Osteocyte (in vitro differentiated cells): Measurements from ENCODE around the gene SLC27A6. TPM values are rescaled to one million over a fixed set of nuclear protein-coding genes. Genes with fewer than 3 reads are reported as not detected.

Experiments used
- DNase-seq: peaks from one replicate; pipeline ENCODE4 v3.0.0; 2021; ENCODE audit warnings: mixed read lengths; ENCODE audit not compliant: unreplicated experiment; ENCODE audit errors: extremely low spot score
- H3K27ac Mint-ChIP-seq: one replicate; pipeline ENCODE4 v1.8.0; 2021; ENCODE audit warnings: mild to moderate bottlenecking, mixed read lengths; ENCODE audit not compliant: unreplicated experiment
- H3K27me3 Mint-ChIP-seq: one replicate; pipeline ENCODE4 v1.8.0; 2021; ENCODE audit warnings: mixed read lengths; ENCODE audit not compliant: unreplicated experiment
- H3K36me3 Mint-ChIP-seq: one replicate; pipeline ENCODE4 v1.8.0; 2021; ENCODE audit warnings: mixed read lengths; ENCODE audit not compliant: unreplicated experiment
- H3K4me1 Mint-ChIP-seq: one replicate; pipeline ENCODE4 v1.8.0; 2021; ENCODE audit warnings: mixed read lengths; ENCODE audit not compliant: unreplicated experiment
- H3K4me3 Mint-ChIP-seq: one replicate; pipeline ENCODE4 v1.8.0; 2021; ENCODE audit warnings: mild to moderate bottlenecking, moderate library complexity, mixed read lengths; ENCODE audit not compliant: unreplicated experiment
- H3K9me3 Mint-ChIP-seq: one replicate; pipeline ENCODE4 v1.8.0; 2021; ENCODE audit warnings: mixed read lengths; ENCODE audit not compliant: unreplicated experiment
- CTCF ChIP-seq: fragments of 200-600 bp; sonication (generic); IDR thresholded peaks from 2 replicates; pipeline ENCODE4 v1.5.0; 2021; ENCODE audit warnings: antibody characterized with exemption, mild to moderate bottlenecking, moderate library complexity
- total RNA-seq: library from RNA; stranded (reverse); gene quantifications from 2 replicates; pipeline ENCODE4 v1.2.1, GENCODE V29; 2021

Gene SLC27A6
- total RNA-seq, 1 donor from 2014 or later = not detected

GRCh38 chr5:128974567-128974966 lies 9.3 kb downstream of the SLC27A6 start:
- no peak for DNase-seq
- TF ChIP-seq CTCF = no peak
- H3K27ac Mint-ChIP-seq = no peak overlapping the region
- H3K36me3 Mint-ChIP-seq = no peaks in the 10 kb centered on the region
- H3K4me1 Mint-ChIP-seq = no peaks in the 10 kb centered on the region
- peaks cover 3% of the 10 kb centered on the region for H3K9me3 Mint-ChIP-seq
- H3K27me3 Mint-ChIP-seq = peaks cover 35% of the 10 kb centered on the region
- no peak overlapping the region for H3K4me3 Mint-ChIP-seq

DNA sequence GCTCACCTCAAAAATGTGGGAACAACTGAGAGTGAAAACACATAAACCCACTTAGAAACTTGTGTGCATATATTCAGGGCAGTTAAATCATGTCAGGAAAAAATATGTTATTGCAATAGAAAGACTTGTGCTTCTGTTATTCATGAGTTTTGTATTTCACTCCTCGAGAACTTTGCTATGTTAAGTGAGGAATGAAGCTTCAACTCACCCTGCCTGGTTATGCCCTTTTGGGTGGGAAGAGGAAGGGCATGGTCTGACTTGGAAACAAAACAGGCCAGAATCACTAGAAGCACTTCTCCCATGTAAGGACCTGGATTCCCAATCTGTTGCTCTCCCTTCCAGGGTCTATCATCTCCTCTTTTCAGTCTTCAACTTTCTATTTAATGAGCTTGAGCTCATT lies 14.5 kb downstream of the SLC27A6 start:
- Mint-ChIP-seq H3K9me3 (no peaks in the 10 kb centered on the region), H3K27ac (no peak overlapping the region), H3K36me3 (no peaks in the 10 kb centered on the region), H3K4me3 (no peak overlapping the region), H3K4me1 (no peaks in the 10 kb centered on the region), H3K27me3 (peaks cover 32% of the 10 kb centered on the region)
- no peak for TF ChIP-seq CTCF
- no peak for DNase-seq

GRCh38 chr5:128980917-128981316 lies 15.6 kb downstream of the SLC27A6 start:
- Mint-ChIP-seq H3K27ac (no peak overlapping the region), H3K4me1 (no peaks in the 10 kb centered on the region), H3K9me3 (no peaks in the 10 kb centered on the region), H3K36me3 (no peaks in the 10 kb centered on the region), H3K4me3 (no peak overlapping the region), H3K27me3 (peaks cover 31% of the 10 kb centered on the region)
- no peak for DNase-seq
- no peak for TF ChIP-seq CTCF

DNA sequence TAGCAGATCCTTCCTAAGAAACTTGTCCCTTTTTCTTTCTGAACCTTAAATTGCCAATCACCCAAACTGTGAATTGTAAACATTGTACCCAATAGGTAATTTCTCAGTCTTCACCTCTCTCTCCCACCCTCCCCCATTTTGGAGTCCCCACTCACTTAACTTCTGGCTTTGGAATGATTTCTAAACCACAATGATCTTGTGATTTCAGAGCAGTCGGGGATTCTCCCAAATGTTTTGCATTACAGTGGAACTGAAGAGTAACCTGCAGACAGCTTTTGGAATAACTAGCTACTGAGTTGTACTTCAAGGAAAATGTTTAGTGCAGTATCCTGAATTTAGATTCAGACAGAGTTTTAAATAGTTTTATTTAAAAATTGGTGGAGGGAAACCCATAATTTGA lies 19.2 kb downstream of the SLC27A6 start:
- DNase-seq = no peak
- no peaks in the 10 kb centered on the region for H3K36me3 Mint-ChIP-seq
- no peak overlapping the region for H3K4me3 Mint-ChIP-seq
- H3K27me3 Mint-ChIP-seq = peaks cover 27% of the 10 kb centered on the region
- H3K27ac Mint-ChIP-seq = no peak overlapping the region
- no peak for TF ChIP-seq CTCF
- no peaks in the 10 kb centered on the region for H3K4me1 Mint-ChIP-seq
- no peaks in the 10 kb centered on the region for H3K9me3 Mint-ChIP-seq

GRCh38 chr5:128988476-128988875 lies 23.2 kb downstream of the SLC27A6 start:
- no peak for TF ChIP-seq CTCF
- H3K36me3 Mint-ChIP-seq = no peaks in the 10 kb centered on the region
- DNase-seq = no peak
- no peaks in the 10 kb centered on the region for H3K4me1 Mint-ChIP-seq
- H3K4me3 Mint-ChIP-seq = no peak overlapping the region
- H3K27me3 Mint-ChIP-seq = peaks cover 24% of the 10 kb centered on the region
- H3K27ac Mint-ChIP-seq = no peak overlapping the region
- no peaks in the 10 kb centered on the region for H3K9me3 Mint-ChIP-seq
